PFSK-1 (cell line): ENCODE data around the gene SEMA3E.

Experiments used
- FOXP2 ChIP-seq: optimal IDR thresholded peaks from 2 replicates; pipeline ENCODE3; 2011; ENCODE audit warnings: borderline replicate concordance, control low read depth, inconsistent platforms; ENCODE audit not compliant: insufficient read depth; ENCODE audit errors: extremely low read length, extremely low read depth
- POLR2AphosphoS5 ChIP-seq: IDR thresholded peaks from 2 replicates; pipeline ENCODE4 v1.6.1; 2012; ENCODE audit warnings: low read depth, mild to moderate bottlenecking, control low read depth, low read length, moderate library complexity
- SIN3A ChIP-seq: IDR thresholded peaks from 2 replicates; pipeline ENCODE4 v1.6.1; 2012; ENCODE audit warnings: mild to moderate bottlenecking, low read length, moderate library complexity, borderline replicate concordance; ENCODE audit not compliant: insufficient read depth
- TAF1 ChIP-seq: IDR thresholded peaks from 2 replicates; pipeline ENCODE4 v1.6.1; 2012; ENCODE audit warnings: low read length, control low read depth, borderline replicate concordance; ENCODE audit not compliant: insufficient read depth
- TF ChIP-seq, protein P1 (sequence below), 2 experiments: IDR thresholded peaks; 2 replicates each; pipeline versions ENCODE4 v1.6.1 to v1.8.0; 2011 to 2012; ENCODE audit warnings: low read depth in 2 of 2, low read length in 2 of 2, control low read depth in 1 of 2, inconsistent platforms in 1 of 2, mild to moderate bottlenecking in 1 of 2, moderate library complexity in 1 of 2; ENCODE audit not compliant: insufficient read depth in 1 of 2

SEMA3E gene

GRCh38 chr7:83355143-83355542, 293.8 kb downstream of the SEMA3E start:
- TF ChIP-seq, protein P1, sequence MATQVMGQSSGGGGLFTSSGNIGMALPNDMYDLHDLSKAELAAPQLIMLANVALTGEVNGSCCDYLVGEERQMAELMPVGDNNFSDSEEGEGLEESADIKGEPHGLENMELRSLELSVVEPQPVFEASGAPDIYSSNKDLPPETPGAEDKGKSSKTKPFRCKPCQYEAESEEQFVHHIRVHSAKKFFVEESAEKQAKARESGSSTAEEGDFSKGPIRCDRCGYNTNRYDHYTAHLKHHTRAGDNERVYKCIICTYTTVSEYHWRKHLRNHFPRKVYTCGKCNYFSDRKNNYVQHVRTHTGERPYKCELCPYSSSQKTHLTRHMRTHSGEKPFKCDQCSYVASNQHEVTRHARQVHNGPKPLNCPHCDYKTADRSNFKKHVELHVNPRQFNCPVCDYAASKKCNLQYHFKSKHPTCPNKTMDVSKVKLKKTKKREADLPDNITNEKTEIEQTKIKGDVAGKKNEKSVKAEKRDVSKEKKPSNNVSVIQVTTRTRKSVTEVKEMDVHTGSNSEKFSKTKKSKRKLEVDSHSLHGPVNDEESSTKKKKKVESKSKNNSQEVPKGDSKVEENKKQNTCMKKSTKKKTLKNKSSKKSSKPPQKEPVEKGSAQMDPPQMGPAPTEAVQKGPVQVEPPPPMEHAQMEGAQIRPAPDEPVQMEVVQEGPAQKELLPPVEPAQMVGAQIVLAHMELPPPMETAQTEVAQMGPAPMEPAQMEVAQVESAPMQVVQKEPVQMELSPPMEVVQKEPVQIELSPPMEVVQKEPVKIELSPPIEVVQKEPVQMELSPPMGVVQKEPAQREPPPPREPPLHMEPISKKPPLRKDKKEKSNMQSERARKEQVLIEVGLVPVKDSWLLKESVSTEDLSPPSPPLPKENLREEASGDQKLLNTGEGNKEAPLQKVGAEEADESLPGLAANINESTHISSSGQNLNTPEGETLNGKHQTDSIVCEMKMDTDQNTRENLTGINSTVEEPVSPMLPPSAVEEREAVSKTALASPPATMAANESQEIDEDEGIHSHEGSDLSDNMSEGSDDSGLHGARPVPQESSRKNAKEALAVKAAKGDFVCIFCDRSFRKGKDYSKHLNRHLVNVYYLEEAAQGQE (IDR thresholded peaks at IDR 0.05; ENCODE audit: insufficient read depth in 1 of 2, low read depth in 2 of 2, low read length in 2 of 2), result no peak
- no peak for TF ChIP-seq POLR2AphosphoS5
- TF ChIP-seq FOXP2, result no peak
- no peak for TF ChIP-seq SIN3A
- no peak for TF ChIP-seq TAF1

DNA sequence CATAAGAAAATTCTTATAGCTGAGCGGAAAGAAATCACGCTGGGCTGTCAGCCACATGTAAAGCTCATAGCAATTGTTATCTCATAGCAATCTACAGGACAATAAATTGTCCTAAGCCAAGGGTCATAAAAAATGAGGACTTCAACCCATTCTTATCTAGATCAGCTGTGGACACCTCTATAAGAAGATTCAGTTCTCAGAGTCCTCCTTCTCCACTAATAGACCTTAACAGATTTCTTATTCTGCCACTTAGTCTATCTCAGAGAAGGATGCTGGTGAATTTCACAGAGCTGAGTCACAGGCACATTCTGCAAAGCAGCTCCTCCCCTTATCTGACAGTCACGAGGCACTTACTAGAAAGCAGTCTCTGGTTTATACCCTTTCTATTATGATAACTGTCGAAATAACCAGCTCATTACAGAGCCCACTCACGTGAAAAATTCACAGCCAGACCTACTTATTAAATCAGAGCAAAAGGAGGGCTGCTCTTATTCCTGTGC, 300.9 kb downstream of the SEMA3E start:
- TF ChIP-seq FOXP2 (no peak), POLR2AphosphoS5 (no peak)

GRCh38 chr7:83339907-83340306, 309.0 kb downstream of the SEMA3E start:
- TF ChIP-seq SIN3A (no peak), TAF1 (no peak)

GRCh38 chr7:83338277-83338950, 310.5 kb downstream of the SEMA3E start:
- no peak for TF ChIP-seq TAF1
- TF ChIP-seq FOXP2, result no peak

- TF ChIP-seq, protein P1 (IDR thresholded peaks at IDR 0.05; ENCODE audit: insufficient read depth in 1 of 2, low read depth in 2 of 2, low read length in 2 of 2), result no peak
- TF ChIP-seq SIN3A (no peak), TAF1 (no peak), FOXP2 (no peak), POLR2AphosphoS5 (no peak)
Observed at GRCh38 chr7:83337050-83337449, 311.9 kb downstream of the SEMA3E start.

- TF ChIP-seq SIN3A (no peak), TAF1 (no peak), FOXP2 (no peak), POLR2AphosphoS5 (no peak)
- TF ChIP-seq, protein P1 (IDR thresholded peaks at IDR 0.05; ENCODE audit: insufficient read depth in 1 of 2, low read depth in 2 of 2, low read length in 2 of 2), result no peak
Observed at GRCh38 chr7:83326223-83326622, 322.7 kb downstream of the SEMA3E start.
